A549 (cell line): ENCODE measurements around the gene NTN1.

Experiments used
- EP300 ChIP-seq, 2 experiments: fragments of >200 bp; sonication (Bioruptor Twin); formaldehyde crosslinking; IDR thresholded peaks; 2 replicates in 1 of 2; 3 replicates in 1 of 2; pipeline ENCODE4 v1.6.1; 2016 to 2017
- POLR2A ChIP-seq: IDR thresholded peaks from 2 replicates; pipeline ENCODE4 v1.6.1; 2012; ENCODE audit warnings: mild to moderate bottlenecking, low read length
- RAD21 ChIP-seq, 2 experiments: fragments of >200 bp in 1 of 2; sonication (Bioruptor Twin) in 1 of 2; formaldehyde crosslinking in 1 of 2; IDR thresholded peaks in 1 of 2; conservative IDR thresholded peaks in 1 of 2; 2 replicates in 1 of 2; 3 replicates in 1 of 2; pipeline ENCODE4 v1.6.1; 2012 to 2018; ENCODE audit warnings: inconsistent platforms in 1 of 2
- ZC3H11A ChIP-seq: fragments of 450-650 bp; IDR thresholded peaks from 2 replicates; pipeline ENCODE4 v1.6.1; 2014; ENCODE audit warnings: antibody characterized with exemption, mild to moderate bottlenecking
- ZFP36 ChIP-seq: fragments of 450-650 bp; IDR thresholded peaks from 2 replicates; pipeline ENCODE4 v1.6.1; 2014; ENCODE audit warnings: borderline replicate concordance; ENCODE audit not compliant: partially characterized antibody
- TF ChIP-seq, protein P1 (sequence below): fragments of >200 bp; sonication (Bioruptor Twin); formaldehyde crosslinking; IDR thresholded peaks from 3 replicates; pipeline ENCODE4 v1.5.1; 2016

DNA sequence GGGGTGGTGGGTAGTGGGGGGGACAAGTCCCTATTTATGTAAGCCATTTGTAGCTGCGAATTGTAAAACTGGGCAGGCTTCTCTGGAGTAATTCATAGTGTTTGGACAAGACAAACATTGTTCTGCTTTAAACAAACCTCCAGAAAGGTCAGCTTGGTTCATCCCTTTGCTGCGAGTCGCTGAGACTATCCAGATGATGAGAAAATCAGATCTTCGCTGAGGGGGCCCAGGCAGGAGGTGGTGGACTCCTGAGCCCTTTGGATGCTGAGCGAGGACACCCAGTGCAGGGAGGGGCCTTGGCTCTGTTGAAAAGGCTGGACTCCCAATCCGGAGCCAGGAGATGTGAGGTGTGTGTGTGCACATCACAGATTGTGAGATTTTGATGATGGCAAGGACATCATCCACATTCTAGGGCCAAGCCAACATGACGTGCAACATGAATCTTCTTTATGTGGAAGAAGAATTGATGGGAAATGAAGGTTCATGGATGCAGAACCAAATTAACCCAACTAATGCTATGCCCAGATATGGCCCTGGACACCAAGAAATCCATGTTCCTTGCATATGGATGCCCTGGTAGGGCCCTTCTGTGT lies 15.0 kb upstream of the NTN1 start:
- TF ChIP-seq, protein P1, sequence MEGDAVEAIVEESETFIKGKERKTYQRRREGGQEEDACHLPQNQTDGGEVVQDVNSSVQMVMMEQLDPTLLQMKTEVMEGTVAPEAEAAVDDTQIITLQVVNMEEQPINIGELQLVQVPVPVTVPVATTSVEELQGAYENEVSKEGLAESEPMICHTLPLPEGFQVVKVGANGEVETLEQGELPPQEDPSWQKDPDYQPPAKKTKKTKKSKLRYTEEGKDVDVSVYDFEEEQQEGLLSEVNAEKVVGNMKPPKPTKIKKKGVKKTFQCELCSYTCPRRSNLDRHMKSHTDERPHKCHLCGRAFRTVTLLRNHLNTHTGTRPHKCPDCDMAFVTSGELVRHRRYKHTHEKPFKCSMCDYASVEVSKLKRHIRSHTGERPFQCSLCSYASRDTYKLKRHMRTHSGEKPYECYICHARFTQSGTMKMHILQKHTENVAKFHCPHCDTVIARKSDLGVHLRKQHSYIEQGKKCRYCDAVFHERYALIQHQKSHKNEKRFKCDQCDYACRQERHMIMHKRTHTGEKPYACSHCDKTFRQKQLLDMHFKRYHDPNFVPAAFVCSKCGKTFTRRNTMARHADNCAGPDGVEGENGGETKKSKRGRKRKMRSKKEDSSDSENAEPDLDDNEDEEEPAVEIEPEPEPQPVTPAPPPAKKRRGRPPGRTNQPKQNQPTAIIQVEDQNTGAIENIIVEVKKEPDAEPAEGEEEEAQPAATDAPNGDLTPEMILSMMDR = no peak
- no peak for TF ChIP-seq EP300 (IDR thresholded peaks at IDR 0.05)
- no peak for TF ChIP-seq ZFP36
- TF ChIP-seq POLR2A = no peak
- no peak for TF ChIP-seq ZC3H11A
- no peak for TF ChIP-seq RAD21 (conservative IDR thresholded peaks at IDR 0.05 in 1 of 2, IDR thresholded peaks at IDR 0.05 in 1 of 2)
